ENCODE results near the gene LRRC17.
"Not testable (repeated sequence)": the region's sequence is repeated elsewhere in the genome, so short reads cannot be mapped to it uniquely, and the experiment has no call there.

The LRRC17 gene

DNA sequence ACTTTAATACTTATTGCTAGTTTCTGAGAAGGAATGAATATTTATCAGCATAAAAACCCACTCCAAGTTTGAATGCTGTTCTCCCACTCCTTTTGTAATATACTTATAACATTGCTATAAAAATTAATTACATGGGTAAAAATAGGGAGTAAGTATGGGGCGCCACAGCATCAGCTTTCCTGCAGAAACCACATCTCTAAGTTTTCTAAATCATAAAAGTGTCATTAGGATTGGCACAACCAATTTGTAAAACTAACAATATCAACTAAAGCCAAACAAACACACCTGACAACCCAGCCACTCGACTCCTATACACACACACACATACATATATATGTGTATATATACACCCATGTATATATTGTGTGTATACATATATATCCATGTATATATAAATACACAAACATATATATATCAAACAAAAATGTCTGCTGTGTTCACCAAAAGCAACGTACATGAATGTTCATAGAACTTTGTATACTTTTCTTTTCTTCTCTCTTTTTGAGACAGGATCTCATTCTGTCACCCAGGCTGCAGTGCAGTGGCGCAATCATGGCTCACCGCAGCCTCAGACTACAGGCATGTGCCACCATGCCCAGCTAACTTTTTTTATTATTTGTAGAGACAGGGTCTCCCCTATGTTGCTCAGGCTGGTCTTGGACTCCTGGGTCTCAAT lies 14.8 kb upstream of the LRRC17 start:
- no peak for DNase-seq

- DNase-seq, result no peak
Observed at GRCh38 chr7:102898532-102898859, 14.3 kb upstream of the LRRC17 start.

- not testable (repeated sequence) for DNase-seq
Observed at GRCh38 chr7:102902052-102902451, 10.7 kb upstream of the LRRC17 start.

- DNase-seq, result not testable (repeated sequence)
Observed at GRCh38 chr7:102903576-102903975, 9.2 kb upstream of the LRRC17 start.

DNA sequence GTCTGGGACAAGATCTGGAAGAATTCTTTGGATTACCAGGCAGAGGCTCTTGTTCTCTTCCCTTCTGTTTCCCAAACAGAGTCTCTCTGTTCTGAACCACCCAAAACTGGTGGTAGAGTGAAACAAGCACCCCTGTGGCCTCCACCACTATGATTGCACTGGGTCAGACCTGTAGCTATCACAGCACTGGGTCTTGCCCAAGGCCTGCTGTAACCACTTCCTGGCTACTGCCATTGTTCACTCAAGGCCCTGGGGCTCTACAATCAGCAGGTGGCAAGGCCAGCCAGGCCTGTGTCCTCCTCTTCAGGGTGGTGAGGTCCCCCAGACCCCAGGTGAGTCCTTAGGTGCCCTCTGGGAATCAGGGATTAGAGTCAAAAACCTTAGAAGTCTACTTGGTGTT lies 4.1 kb upstream of the LRRC17 start:
- no peak for DNase-seq

DNA sequence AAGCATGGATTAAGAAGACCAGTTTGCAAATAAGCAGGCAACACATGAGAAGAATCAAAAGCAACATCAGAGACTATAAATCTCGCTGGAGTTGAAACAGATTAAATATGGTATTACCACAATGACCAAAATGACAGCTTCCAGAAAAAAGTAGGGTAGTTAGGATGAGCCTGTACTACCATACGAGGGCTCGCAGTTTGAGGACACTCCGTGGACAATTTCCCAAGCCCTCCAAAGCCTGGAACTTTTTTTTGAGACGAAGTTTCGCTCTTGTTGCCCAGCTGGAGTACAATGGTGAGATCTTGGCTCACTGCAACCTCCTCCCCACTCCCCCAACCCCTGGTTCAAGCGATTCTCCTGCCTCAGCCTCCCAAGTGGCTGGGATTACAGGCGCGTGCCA lies 1.0 kb downstream of the LRRC17 start:
- no peak for DNase-seq

- no peak for DNase-seq
Observed at GRCh38 chr7:102914585-102914984, 1.8 kb downstream of the LRRC17 start.

DNA sequence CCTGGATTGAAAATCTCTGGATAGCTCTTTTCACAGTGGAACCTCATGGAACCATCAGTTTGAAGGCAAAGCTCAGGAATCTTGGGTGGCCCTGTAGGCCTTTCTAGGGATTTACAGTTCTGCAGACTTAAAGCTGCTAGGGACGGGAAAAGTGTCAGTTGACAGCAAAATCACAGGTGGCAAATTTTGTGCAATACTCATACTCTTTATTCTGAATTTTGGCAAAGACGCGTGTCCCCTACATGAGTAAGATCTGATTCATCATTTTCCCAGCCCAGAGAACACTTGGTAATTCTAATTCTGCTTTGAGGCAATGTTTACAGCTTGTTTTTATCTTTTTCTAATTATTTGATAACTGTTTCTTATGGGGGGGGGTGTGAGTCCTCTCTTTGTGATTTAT lies 3.6 kb downstream of the LRRC17 start:
- DNase-seq, result no peak

DNA sequence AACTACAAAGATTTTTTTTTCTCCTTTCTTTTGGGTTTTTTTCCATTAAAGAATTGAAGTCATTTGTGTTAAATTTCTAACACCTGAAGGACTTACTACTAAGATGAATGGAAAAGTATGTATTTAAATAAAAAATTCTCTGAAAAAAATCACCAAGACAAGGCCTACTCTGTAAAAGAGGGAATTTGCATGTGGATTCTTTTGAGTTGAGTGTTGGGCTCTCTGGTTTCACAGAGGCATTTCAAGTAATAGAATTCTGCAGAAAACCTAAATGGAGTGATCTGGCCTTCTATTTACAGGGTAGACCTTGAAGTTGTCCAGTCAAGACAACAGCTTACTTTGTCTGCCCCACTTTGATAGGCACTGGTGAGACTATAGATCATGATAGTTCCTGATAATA lies 4.1 kb downstream of the LRRC17 start:
- DNase-seq, result no peak

DNA sequence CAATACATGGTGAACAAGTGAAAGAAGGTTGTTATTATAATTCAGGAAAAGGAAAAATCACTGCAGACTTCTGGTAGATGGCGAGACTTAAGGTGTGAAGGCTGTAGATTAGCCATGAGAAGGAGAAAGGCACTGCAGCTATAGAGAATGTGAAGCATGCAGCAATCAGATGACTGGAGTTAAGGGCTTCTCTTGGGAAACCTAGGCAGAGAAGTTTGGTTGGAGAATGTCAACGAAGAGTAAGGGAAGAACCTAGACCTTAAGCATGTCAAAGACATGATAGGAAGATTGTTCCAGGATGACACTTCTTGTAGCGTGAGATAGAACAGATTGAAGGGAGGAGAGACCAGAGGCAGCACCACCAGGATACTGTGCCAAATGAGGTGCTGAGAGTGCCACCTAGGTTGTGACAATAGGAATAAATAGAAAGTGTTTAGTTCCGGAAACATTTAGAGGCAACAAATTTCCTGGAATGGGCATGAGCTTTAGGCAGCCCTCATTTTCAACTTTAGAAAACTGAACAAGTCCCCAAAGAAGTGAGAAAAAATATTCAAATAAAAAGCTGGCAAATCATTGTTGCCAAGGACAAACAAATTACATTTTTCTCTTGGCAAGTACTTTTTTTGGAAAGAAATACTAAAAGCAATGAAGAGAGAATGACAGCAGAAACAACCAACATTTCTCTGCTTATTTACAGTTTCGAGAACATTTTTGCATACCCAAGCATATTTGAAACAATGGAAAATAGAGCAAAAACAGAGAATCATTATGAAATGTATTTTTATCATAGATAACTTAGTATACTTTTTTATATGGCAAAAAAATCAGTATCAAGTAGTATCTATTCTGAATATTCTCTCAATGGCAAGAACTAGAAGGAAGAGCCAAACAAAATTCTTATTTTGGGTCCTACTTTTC lies 4.9 kb downstream of the LRRC17 start:
- no peak for DNase-seq

DNA sequence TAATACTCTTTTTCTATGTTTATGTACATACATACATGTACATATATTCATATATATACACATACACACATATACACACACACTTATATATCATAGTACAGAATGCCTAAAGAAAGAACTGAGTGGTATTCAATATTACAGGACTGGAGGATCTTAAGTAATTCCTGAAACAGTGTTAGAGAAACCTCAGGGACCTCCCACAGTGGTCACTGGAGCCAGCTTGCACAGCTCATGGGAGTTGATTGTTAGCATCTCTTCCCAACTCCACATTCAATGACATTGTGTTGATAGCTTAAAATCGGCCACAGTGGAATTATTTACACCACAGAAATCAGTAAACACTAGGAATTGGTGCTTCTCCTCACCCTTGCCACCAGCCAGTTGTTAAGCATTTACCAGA lies 6.0 kb downstream of the LRRC17 start:
- no peak for DNase-seq

- DNase-seq, result no peak
Observed at GRCh38 chr7:102925976-102926782, 13.4 kb downstream of the LRRC17 start.

DNA sequence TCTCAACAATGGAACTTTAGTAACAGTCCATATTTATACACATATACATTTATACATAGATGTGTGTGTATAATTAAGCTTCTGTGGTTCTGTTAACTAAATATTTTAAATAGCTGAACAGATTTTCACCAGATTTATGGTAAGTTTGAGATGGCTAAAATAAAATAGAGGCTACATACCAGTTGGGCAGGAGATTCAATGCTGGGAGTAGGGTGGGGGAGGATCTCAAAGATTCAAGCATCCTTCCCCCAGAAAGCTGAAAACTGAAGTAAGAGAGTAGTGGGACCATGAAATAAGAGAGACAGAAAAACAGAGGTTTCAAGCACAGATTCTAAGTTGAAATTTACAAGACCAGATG lies 14.0 kb downstream of the LRRC17 start:
- DNase-seq, result no peak

DNA sequence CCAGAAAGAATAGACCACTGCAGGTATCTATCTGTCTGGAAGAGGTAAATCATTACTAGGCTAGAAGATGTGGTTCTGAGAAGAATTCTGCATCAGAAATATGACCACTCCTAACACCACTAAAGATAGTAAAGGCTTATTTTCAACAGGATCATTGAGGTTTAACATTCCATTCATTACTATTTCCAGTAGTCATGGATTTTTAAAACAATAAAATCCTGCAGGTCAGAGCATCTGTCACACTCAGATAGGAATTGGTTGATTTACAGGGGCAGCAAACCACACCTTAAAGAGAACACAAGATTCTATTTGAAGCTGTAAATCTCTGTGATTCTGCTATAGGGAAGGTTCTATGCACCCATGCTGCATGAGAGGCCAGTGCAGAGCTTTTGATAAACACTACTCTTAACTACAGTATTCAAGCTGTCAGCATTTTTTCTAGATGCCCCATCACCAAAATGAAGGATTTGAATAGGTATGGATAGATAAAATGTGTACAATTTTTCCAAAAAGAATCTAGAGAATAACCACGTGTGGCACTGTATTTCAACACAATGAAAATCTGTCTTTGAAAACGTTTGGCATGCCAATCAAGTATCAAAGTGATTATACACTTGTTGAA lies 14.6 kb downstream of the LRRC17 start:
- no peak for DNase-seq

- DNase-seq, result no peak
Observed at GRCh38 chr7:102931757-102932156, 19.0 kb downstream of the LRRC17 start.

- DNase-seq, result no peak
Observed at GRCh38 chr7:102933763-102934162, 21.0 kb downstream of the LRRC17 start.

- no peak for DNase-seq
Observed at GRCh38 chr7:102934239-102934638, 21.4 kb downstream of the LRRC17 start.

GRCh38 chr7:102934701-102935100 lies 21.9 kb downstream of the LRRC17 start:
- DNase-seq, result no peak

- DNase-seq, result no peak
Observed at GRCh38 chr7:102935450-102936115, 22.8 kb downstream of the LRRC17 start.

GRCh38 chr7:102938679-102939078 lies 25.9 kb downstream of the LRRC17 start:
- DNase-seq, result no peak

GRCh38 chr7:102942181-102942866 lies 29.5 kb downstream of the LRRC17 start:
- no peak for DNase-seq

DNA sequence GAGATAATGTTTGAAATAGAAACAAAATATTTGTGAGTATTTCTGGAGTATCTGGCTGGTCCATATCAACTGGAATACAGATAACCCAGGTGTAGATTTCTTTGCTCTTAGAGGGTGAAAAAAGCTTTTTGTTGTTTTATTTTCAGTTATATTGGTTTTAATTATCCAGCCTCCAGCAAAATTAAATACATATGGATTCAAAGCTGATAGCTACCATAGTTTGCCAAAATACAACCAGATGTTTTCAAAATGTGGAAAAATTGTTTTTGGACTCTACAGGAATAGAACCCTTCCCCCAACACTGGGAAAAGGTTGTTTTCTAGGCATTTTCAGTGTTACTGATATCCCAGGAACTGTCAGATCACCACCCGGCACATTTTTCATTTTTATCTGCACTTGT lies 30.1 kb downstream of the LRRC17 start:
- no peak for DNase-seq
